Natural killer cell (primary cell): Measurements from ENCODE around the gene BTBD7. TPM values are rescaled to one million over a fixed set of nuclear protein-coding genes. Genes with fewer than 3 reads are reported as not detected.

Source experiments
- ATAC-seq, 3 donors: fragments of 150-1000 bp in 2 of 3; fragments of 200-7000 bp in 1 of 3; cut with Tn5 transposase; 1 replicate in 1 of 3; 2 replicates in 2 of 3; pipeline ENCODE4 v1.10.0; 2021; ENCODE audit warnings: mild to moderate bottlenecking in 2 of 3, moderate library complexity in 2 of 3
- DNase-seq, 2 donors: peaks; one replicate each; pipeline versions ENCODE4 v3.0.0 to v3.0.0-alpha.2; 2013 to 2021; ENCODE audit warnings: mixed read lengths in 1 of 2
- H3K27ac ChIP-seq: one replicate; pipeline ENCODE4 v1.5.1; 2013; ENCODE audit warnings: mild to moderate bottlenecking, low read length
- H3K27me3 ChIP-seq: one replicate; pipeline ENCODE4 v1.6.1; 2013; ENCODE audit warnings: low read length; ENCODE audit not compliant: control insufficient read depth, insufficient read depth
- H3K36me3 ChIP-seq: one replicate; pipeline ENCODE4 v1.6.1; 2013; ENCODE audit warnings: low read length; ENCODE audit not compliant: control insufficient read depth, insufficient read depth
- H3K4me1 ChIP-seq: one replicate; pipeline ENCODE4 v1.6.1; 2013; ENCODE audit warnings: low read length; ENCODE audit not compliant: control insufficient read depth, insufficient read depth
- H3K4me3 ChIP-seq: one replicate; pipeline ENCODE4 v1.5.1; 2013; ENCODE audit warnings: low read length
- H3K9me3 ChIP-seq: one replicate; pipeline ENCODE4 v1.6.1; 2013; ENCODE audit warnings: low read length; ENCODE audit not compliant: control insufficient read depth, insufficient read depth
- H3K27ac Mint-ChIP-seq, 2 donors: one replicate each; pipeline ENCODE4 v1.8.0; 2022; ENCODE audit warnings: mild to moderate bottlenecking in 2 of 2, mixed read lengths in 2 of 2, moderate library complexity in 1 of 2
- H3K27me3 Mint-ChIP-seq, 2 donors: one replicate each; pipeline ENCODE4 v1.8.0; 2022; ENCODE audit warnings: low read depth in 2 of 2, mixed read lengths in 2 of 2
- H3K36me3 Mint-ChIP-seq: one replicate; pipeline ENCODE4 v1.8.0; 2022; ENCODE audit warnings: mixed read lengths
- H3K4me1 Mint-ChIP-seq, 2 donors: one replicate each; pipeline ENCODE4 v1.8.0; 2022; ENCODE audit warnings: mixed read lengths in 2 of 2
- H3K4me3 Mint-ChIP-seq: one replicate; pipeline ENCODE4 v1.8.0; 2022; ENCODE audit warnings: mild to moderate bottlenecking, moderate library complexity, mixed read lengths
- H3K9me3 Mint-ChIP-seq, 2 donors: one replicate each; pipeline ENCODE4 v1.8.0; 2022; ENCODE audit warnings: mixed read lengths in 2 of 2
- CTCF ChIP-seq: fragments of 200-600 bp; IDR thresholded peaks from one replicate; pipeline ENCODE4 v1.8.0; 2022; ENCODE audit warnings: antibody characterized with exemption
- WGBS: methylation state at CpG from one replicate; pipeline ENCODE4 v1.1.7; 2013; ENCODE audit warnings: missing lambda C conversion rate; ENCODE audit not compliant: insufficient coverage; 5-methylcytosine and 5-hydroxymethylcytosine counted together
- intact Hi-C: fragments of 100-400 bp; cut with micrococcal nuclease; formaldehyde crosslinking; loops from one replicate; pipeline ENCODE4 v1.14.2; 2022
- total RNA-seq, 4 donors: library from RNA; stranded (reverse); fragments of 120-200 nt in 1 of 4; gene quantifications; one replicate each; pipeline versions ENCODE4 v1.2.3 to v1.2.4, GENCODE V29; 2013 to 2022

BTBD7 gene
- total RNA-seq, 3 donors from 2014 or later (not counting 1 experiment from before 2014, with no cell fraction given) = 32.6 to 41.4 (median 38.7) TPM

- no peaks in the 10 kb centered on the region for H3K36me3 ChIP-seq
- Mint-ChIP-seq H3K4me1 (peaks cover 38 to 45% of the 10 kb centered on the region in 2 donors), H3K36me3 (no peaks in the 10 kb centered on the region), H3K4me3 (no peak overlapping the region), H3K9me3 (no peaks in the 10 kb centered on the region), H3K27ac (peak overlapping the region; percentile 5 to 19), H3K27me3 (no peaks in the 10 kb centered on the region)
- H3K4me3 ChIP-seq = no peak overlapping the region
- no peaks in the 10 kb centered on the region for H3K9me3 ChIP-seq
- no peaks in the 10 kb centered on the region for H3K27me3 ChIP-seq
- no peak overlapping the region for H3K27ac ChIP-seq
- no peak for DNase-seq
- TF ChIP-seq CTCF = no peak
- intact Hi-C loops = no loop called here
- H3K4me1 ChIP-seq = no peaks in the 10 kb centered on the region
- no peak for ATAC-seq
- WGBS = 37% methylated on average over 4 of the region's 6 CpGs
Measured at GRCh38 chr14:93317875-93318807, 14.7 kb downstream of the BTBD7 start.

- Mint-ChIP-seq H3K4me1 (peaks cover 44 to 50% of the 10 kb centered on the region in 2 donors), H3K27me3 (no peaks in the 10 kb centered on the region), H3K27ac (no peak overlapping the region), H3K9me3 (no peaks in the 10 kb centered on the region), H3K4me3 (no peak overlapping the region), H3K36me3 (no peaks in the 10 kb centered on the region)
- 100% methylated on average over 1 of the region's 7 CpGs for WGBS
- H3K27me3 ChIP-seq = no peaks in the 10 kb centered on the region
- TF ChIP-seq CTCF = no peak
- H3K27ac ChIP-seq = no peak overlapping the region
- ATAC-seq (no peak), DNase-seq (no peak)
- H3K9me3 ChIP-seq = no peaks in the 10 kb centered on the region
- no peaks in the 10 kb centered on the region for H3K36me3 ChIP-seq
- H3K4me3 ChIP-seq = no peak overlapping the region
- intact Hi-C loops = no loop called here
- H3K4me1 ChIP-seq = no peaks in the 10 kb centered on the region
Measured at GRCh38 chr14:93317210-93317874, 15.5 kb downstream of the BTBD7 start.

GRCh38 chr14:93316716-93317115, 16.1 kb downstream of the BTBD7 start:
- 94% methylated on average over 4 of the region's 4 CpGs for WGBS

More at GRCh38 chr14:93316716-93317115, 16.1 kb downstream of the BTBD7 start:
- ATAC-seq (no peak), DNase-seq (no peak)
- intact Hi-C loops = no loop called here
- Histone ChIP-seq H3K36me3 (no peaks in the 10 kb centered on the region), H3K27ac (no peak overlapping the region), H3K4me1 (no peaks in the 10 kb centered on the region), H3K4me3 (no peak overlapping the region), H3K27me3 (no peaks in the 10 kb centered on the region), H3K9me3 (no peaks in the 10 kb centered on the region)
- Mint-ChIP-seq H3K36me3 (no peaks in the 10 kb centered on the region), H3K27ac (no peak overlapping the region), H3K27me3 (no peaks in the 10 kb centered on the region), H3K4me1 (peaks cover 48 to 54% of the 10 kb centered on the region in 2 donors), H3K4me3 (no peak overlapping the region), H3K9me3 (no peaks in the 10 kb centered on the region)
- no peak for TF ChIP-seq CTCF
